Pancreas (tissue), 10 donors: ENCODE data around the gene SCML1. TPM values are rescaled to one million over a fixed set of nuclear protein-coding genes. Genes with fewer than 3 reads are reported as not detected.

ENCODE experiments used
- ATAC-seq, 4 donors: fragments of 200-7000 bp; cut with Tn5 transposase; one replicate each; pipeline versions ENCODE4 v1.8.0 to v1.9.1; 2020; ENCODE audit warnings: mild to moderate bottlenecking in 4 of 4, moderate library complexity in 4 of 4
- DNase-seq, 6 donors: peaks; one replicate each; pipeline ENCODE4 v3.0.0-alpha.2; 2020
- FAIRE-seq: peaks from 2 replicates; lab custom pipeline; 2012; peaks lifted over from hg19 to GRCh38; lab: Jason Lieb, UNC
- H3K27ac ChIP-seq, 4 donors: fragments of 200-600 bp; sonication (generic); 1 replicate in 3 of 4; 2 replicates in 1 of 4; pipeline versions ENCODE4 v1.5.0 to v1.8.0; 2020
- H3K27me3 ChIP-seq, 4 donors: fragments of 200-600 bp; one replicate each; pipeline ENCODE4 v1.8.0; 2021
- H3K36me3 ChIP-seq, 3 donors: fragments of 200-600 bp; sonication (generic) in 1 of 3; one replicate each; pipeline versions ENCODE4 v1.5.0 to v1.8.0; 2020 to 2021
- H3K4me1 ChIP-seq, 3 donors: fragments of 200-600 bp; one replicate each; pipeline ENCODE4 v1.8.0; 2021
- H3K4me3 ChIP-seq, 4 donors: fragments of 200-600 bp; sonication (generic) in 2 of 4; one replicate each; pipeline versions ENCODE4 v1.5.0 to v1.8.0; 2020 to 2021
- H3K9me3 ChIP-seq, 4 donors: fragments of 200-600 bp; one replicate each; pipeline ENCODE4 v1.8.0; 2021
- WGBS, 2 donors: extraction: QIAGEN DNeasy Blood & Tissue Kit; methylation state at CpG; one replicate each; pipeline ENCODE4 v1.1.7; 2013; 5-methylcytosine and 5-hydroxymethylcytosine counted together
- intact Hi-C, 3 donors: fragments of 100-400 bp; cut with DNase I; formaldehyde crosslinking; loops; one replicate each; pipeline versions ENCODE4 v1.11.1 to v1.14.2; 2022
- polyA plus RNA-seq, 2 donors: library from polyadenylated mRNA; stranded (reverse); fragments of 200-250 nt; gene quantifications; one replicate each; pipeline ENCODE4 v1.2.3, GENCODE V29; 2013
- total RNA-seq, 6 donors: library from RNA; stranded (reverse); fragmentation: NEBNext Ultra II Directional in 4 of 6; extraction: Animal tissue kit (Norgen Biotek cat#: 25700) in 4 of 6; gene quantifications; one replicate each; pipeline versions ENCODE4 v1.2.1 to v1.2.4, GENCODE V29; 2021 to 2023
- TF ChIP-seq, protein P1 (sequence below), 4 donors: fragments of 200-600 bp; sonication (generic) in 3 of 4; IDR thresholded peaks; one replicate each; pipeline versions ENCODE4 v1.5.0 to v1.8.0; 2021; ENCODE audit warnings: antibody characterized with exemption in 4 of 4
- donor health status: healthy with polysubstance abuse.
- donor health status: DM: no; HTN: no; CAD: no; lungs with moderate emphysema.
- donor health status: DM: no; HTN: no; CAD: no.
- donor health status: control.
- donor health status: control.
- donor health status: Bipolar disorder and iron deficiency.
- donor health status: DM: yes; HTN: yes; CAD: no.
- donor health status: DM: no; HTN: no; CAD: no.
- donor health status: DM: no; HTN: no; CAD: no.
- donor health status: DM: yes; HTN: yes; CAD: no.

SCML1 gene
- total and polyA plus RNA-seq, 8 donors = 3.8 to 15.5 (median 4.8) TPM

GRCh38 chrX:17741123-17741511 is 3.8 kb downstream of the SCML1 start:
- DNase-seq = no peak
- Histone ChIP-seq H3K36me3 (no peaks in the 10 kb centered on the region), H3K27me3 (peaks cover 0 to 4% (median 0%) of the 10 kb centered on the region in 4 donors), H3K27ac (no peak overlapping the region), H3K4me3 (no peak overlapping the region), H3K4me1 (peaks cover 4 to 17% (median 13%) of the 10 kb centered on the region in 3 donors), H3K9me3 (no peaks in the 10 kb centered on the region)
- TF ChIP-seq, protein P1, sequence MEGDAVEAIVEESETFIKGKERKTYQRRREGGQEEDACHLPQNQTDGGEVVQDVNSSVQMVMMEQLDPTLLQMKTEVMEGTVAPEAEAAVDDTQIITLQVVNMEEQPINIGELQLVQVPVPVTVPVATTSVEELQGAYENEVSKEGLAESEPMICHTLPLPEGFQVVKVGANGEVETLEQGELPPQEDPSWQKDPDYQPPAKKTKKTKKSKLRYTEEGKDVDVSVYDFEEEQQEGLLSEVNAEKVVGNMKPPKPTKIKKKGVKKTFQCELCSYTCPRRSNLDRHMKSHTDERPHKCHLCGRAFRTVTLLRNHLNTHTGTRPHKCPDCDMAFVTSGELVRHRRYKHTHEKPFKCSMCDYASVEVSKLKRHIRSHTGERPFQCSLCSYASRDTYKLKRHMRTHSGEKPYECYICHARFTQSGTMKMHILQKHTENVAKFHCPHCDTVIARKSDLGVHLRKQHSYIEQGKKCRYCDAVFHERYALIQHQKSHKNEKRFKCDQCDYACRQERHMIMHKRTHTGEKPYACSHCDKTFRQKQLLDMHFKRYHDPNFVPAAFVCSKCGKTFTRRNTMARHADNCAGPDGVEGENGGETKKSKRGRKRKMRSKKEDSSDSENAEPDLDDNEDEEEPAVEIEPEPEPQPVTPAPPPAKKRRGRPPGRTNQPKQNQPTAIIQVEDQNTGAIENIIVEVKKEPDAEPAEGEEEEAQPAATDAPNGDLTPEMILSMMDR (IDR thresholded peaks at IDR 0.05) = no peak
- ATAC-seq = no peak
- 45 to 48% methylated on average over 9 of the region's 9 CpGs for WGBS, 2 donors
- FAIRE-seq = no peak
- intact Hi-C loops = no loop called here

GRCh38 chrX:17743913-17744312 is 6.6 kb downstream of the SCML1 start:
- Histone ChIP-seq H3K4me3 (no peak overlapping the region), H3K27me3 (peaks cover 0 to 4% (median 0%) of the 10 kb centered on the region in 4 donors), H3K9me3 (no peaks in the 10 kb centered on the region), H3K36me3 (no peaks in the 10 kb centered on the region), H3K27ac (no peak overlapping the region), H3K4me1 (peaks cover 4 to 17% (median 13%) of the 10 kb centered on the region in 3 donors)
- no peak for DNase-seq
- no peak for FAIRE-seq
- no peak for ATAC-seq
- TF ChIP-seq, protein P1 (IDR thresholded peaks at IDR 0.05) = no peak
- WGBS, 2 donors = 44 to 45% methylated on average over 2 of the region's 2 CpGs
- intact Hi-C loops = no loop called here

DNA sequence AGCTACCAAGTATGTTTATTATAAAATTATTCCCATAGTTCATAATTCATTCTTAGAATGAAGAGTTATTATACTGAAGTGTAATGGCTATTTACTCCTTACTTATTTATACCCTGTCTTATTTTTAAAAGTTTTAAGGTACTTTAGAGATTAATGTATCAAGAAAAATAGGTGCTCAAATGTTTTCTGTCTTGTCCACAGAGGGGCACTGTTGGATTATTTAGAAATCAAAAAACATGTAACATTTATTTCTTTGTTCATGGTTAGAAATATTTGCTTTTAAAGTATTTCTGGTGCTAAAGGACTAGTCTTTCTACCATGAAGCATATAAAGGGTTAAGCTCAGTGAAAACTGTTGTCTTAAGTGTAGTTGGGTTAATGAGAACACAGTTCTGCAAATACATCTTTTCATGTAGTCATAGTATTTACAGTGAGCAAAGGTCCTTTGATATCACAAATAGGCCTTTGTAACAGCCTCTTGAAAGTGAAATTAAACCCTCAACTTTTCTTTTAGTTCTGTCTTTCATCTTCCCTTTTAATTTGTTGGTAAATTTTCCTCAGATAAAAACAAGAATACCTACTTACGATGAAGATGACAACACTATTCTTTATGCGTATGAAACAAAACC is 7.7 kb downstream of the SCML1 start:
- peaks cover 0 to 4% (median 0%) of the 10 kb centered on the region in 4 donors for H3K27me3 ChIP-seq
- no peak for DNase-seq
- H3K4me3 ChIP-seq = no peak overlapping the region
- no peak overlapping the region for H3K27ac ChIP-seq
- intact Hi-C loops = no loop called here
- ATAC-seq = peak in 3 of 4 donors; percentile 72 to 76 (median 75)
- H3K36me3 ChIP-seq = no peaks in the 10 kb centered on the region
- no peaks in the 10 kb centered on the region for H3K9me3 ChIP-seq
- 26 to 46% methylated on average over 2 of the region's 2 CpGs for WGBS, 2 donors
- FAIRE-seq = peak; percentile 97
- TF ChIP-seq, protein P1 (IDR thresholded peaks at IDR 0.05) = no peak
- peaks cover 0 to 17% (median 13%) of the 10 kb centered on the region in 3 donors for H3K4me1 ChIP-seq

GRCh38 chrX:17747692-17748091 is 10.4 kb downstream of the SCML1 start:
- Histone ChIP-seq H3K4me1 (peaks cover 0 to 17% (median 13%) of the 10 kb centered on the region in 3 donors), H3K27me3 (no peaks in the 10 kb centered on the region), H3K27ac (no peak overlapping the region), H3K36me3 (no peaks in the 10 kb centered on the region), H3K4me3 (no peak overlapping the region), H3K9me3 (no peaks in the 10 kb centered on the region)
- intact Hi-C loops = no loop called here
- DNase-seq = no peak
- TF ChIP-seq, protein P1 (IDR thresholded peaks at IDR 0.05) = no peak
- WGBS, 2 donors = 83 to 97% methylated on average over 5 of the region's 5 CpGs
- no peak for ATAC-seq
- FAIRE-seq = no peak

- FAIRE-seq (peak; percentile 37), ATAC-seq (no peak), DNase-seq (no peak)
- 22 to 32% methylated on average over 5 of the region's 5 CpGs for WGBS, 2 donors
- intact Hi-C loops = no loop called here
- TF ChIP-seq, protein P1 (IDR thresholded peaks at IDR 0.05) = no peak
- peaks cover 0 to 2% (median 0%) of the 10 kb centered on the region in 3 donors for H3K36me3 ChIP-seq
- no peaks in the 10 kb centered on the region for H3K9me3 ChIP-seq
- peaks cover 0 to 17% (median 13%) of the 10 kb centered on the region in 3 donors for H3K4me1 ChIP-seq
- H3K4me3 ChIP-seq = no peak overlapping the region
- no peak overlapping the region for H3K27ac ChIP-seq
- no peaks in the 10 kb centered on the region for H3K27me3 ChIP-seq
Measured at GRCh38 chrX:17748684-17749083, 11.4 kb downstream of the SCML1 start.
